NCI-H748 (cell line): ENCODE data around the gene FAM234B.

Experiments
- DNase-seq: peaks from one replicate; lab custom pipeline; 2025; ENCODE audit not compliant: unreplicated experiment; lab: John Stamatoyannopoulos, UW

FAM234B gene

DNA sequence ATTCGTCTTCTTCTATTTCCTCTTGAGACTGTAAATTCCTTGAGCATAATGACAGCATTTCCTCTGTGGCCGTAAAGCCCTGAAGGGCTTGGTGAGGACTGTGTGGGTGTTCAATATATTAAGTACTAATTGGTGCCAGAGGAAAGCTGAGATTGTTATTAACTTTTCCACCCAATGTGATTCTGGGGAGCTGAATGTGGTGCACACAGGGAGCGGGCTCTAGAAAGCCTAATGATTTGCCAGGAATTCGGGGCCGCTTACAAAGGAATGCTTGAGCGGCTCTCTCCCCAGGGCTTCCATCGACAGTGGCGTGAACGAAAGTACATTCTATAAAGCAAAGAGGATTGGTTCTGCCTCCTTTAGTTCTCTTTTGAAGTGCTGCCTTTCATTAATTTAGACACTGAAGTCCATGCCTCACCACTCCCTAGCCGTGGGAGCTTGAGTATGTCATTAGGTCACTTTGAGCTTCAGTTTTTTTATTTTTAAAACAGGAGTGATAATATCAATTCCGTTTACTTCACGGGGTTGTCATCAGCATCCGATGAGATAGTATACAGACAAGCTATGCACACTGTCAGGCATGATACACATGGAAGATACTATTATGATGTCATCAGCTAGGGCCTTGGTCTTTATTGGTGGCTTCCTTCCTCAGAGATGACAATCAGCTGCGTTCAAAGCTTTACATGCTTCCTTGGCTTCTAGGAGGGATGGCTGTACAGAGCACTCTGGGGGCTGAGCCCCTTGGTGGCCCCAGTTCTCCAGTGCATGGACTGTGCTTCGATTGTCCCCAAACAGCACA lies 70.3 kb downstream of the FAM234B start:
- no peak for DNase-seq

DNA sequence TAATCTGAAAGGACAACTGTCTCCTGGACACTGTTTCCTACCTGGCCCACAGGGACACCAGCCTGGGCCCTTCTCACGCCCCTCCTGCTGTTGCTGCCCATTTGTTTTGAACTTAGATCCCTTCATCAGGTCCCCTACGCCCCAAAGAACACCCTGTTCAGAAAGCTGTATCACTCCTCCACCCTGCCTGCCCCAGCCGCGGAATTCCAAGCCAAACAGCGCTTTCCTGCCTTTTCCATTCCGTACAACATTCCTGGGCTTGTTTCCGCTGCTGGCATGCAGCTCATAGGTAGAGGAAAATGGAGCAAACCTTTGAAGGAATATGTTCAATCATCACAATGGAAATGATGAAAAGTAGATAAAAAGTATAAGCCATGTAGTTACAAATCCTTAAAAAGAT lies 72.1 kb downstream of the FAM234B start:
- no peak for DNase-seq

DNA sequence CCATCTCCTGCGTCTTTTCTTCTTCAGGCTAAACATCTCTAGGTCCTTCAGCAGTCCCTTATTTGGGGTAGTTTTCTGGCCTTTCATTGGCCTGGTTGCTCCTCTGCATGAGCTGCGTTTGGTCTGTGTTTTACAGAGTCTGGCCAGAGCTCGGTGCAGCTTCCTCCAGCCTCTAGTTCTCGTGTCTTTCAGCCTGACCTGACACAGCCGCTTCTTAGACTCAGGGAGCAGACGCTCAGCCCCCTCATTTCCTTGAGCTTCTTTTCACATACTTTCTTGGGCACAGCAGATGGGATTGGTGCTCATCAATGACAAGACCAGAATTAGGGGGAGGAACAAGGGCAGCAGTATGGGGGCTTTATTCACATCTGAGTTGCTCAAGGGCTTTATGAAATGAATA lies 72.8 kb downstream of the FAM234B start:
- DNase-seq: no peak

GRCh38 chr12:13119826-13120225 lies 75.6 kb downstream of the FAM234B start:
- no peak for DNase-seq

GRCh38 chr12:13120413-13120812 lies 76.2 kb downstream of the FAM234B start:
- DNase-seq: no peak

GRCh38 chr12:13121568-13121967 lies 77.4 kb downstream of the FAM234B start:
- no peak for DNase-seq

DNA sequence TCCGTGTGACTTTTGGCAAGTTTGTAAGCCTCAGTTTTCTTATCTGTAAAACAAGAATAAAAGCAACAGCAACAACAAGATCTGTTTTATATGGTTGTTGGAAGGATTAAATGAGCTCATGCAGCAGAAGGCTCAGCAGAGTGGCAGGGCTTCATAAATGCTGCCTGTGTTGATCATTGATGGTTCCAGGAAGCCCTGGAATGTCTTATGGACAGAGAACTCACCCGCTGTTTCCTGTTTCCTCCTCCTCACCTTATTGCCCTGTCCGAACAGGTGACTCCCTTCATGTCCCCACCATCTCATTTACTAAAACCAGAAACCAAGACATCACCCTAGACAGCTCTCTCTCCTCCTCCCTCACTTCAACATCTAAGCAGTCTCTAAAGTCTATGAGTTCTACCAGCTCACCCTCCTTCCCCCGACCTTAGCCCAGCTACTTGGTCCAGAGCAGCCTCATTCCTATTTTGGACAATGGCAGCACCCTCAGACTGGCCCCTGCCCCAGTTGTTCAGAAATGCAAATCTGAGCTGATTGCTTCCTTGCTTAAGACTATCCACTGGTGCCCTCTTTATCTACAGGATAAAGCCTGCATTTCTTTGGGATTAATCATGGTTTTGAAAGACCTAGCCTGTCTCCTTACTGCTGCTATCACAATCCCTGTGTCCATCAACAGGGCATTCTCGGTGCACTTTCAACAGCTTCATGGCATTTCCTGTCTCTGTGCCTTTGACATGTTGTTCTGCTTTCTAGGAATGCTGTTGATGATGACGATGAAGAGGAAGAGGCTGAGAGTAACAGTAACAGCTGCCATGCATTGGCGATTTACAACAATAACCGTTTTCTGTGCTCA lies 80.7 kb downstream of the FAM234B start:
- DNase-seq: no peak

GRCh38 chr12:13125996-13126395 lies 81.8 kb downstream of the FAM234B start:
- no peak for DNase-seq

GRCh38 chr12:13126494-13126893 lies 82.3 kb downstream of the FAM234B start:
- no peak for DNase-seq

DNA sequence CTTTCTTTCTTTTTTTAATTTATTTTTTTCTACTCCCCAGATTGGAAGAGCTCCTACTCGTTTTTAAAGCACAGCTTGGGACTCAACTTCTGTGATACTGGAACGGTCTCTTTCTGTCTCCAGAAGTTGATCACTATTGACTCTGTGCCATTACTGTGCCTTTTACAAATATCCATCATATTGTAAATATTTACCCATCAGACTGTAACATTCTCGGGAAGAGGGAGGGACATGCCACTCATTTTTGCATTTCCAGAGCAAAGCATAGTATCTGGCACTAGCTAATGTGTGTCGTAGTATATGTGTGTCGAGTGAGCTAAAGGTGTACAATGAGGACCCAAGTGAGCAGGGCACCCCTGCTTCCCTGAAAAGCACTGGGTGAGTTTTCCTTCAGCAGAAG lies 83.3 kb downstream of the FAM234B start:
- DNase-seq: no peak

DNA sequence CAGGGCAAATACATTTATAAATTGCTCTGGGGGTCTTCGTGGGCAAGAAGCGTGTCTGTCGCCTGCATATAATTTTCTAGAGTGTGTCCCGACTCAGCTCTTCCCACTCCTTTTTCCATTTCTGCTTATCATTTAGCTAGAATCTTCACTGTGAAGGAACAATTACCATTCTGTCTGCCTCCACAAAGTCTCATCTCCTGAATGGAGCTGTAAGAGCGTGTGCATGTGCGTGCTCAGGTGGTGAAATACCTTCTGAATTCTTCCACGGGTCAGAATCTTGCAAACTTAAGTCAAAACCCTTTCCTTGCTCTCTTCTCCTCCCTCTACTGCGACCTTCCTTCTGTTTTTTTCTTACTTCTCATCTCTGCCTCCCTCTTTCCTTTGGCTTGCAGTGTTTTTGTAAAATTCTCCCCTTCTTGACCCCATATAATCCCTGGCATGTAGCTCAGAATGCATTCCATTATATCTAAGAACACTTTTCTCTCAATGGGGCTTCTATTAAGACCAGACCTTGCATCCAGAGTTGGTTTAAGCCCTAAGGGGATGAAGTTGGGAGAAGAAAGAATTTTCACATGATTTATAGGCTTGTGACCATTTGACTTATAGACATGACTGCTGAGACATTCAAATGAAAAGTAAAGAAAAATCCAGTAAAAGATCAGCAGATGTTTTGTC lies 84.2 kb downstream of the FAM234B start:
- DNase-seq: no peak

GRCh38 chr12:13130981-13131380 lies 86.8 kb downstream of the FAM234B start:
- DNase-seq: no peak
